Stomach (tissue), 4 donors: ENCODE measurements around the gene HS3ST6.

Source experiments
- POLR2A ChIP-seq, 4 donors: fragments of 450-650 bp; IDR thresholded peaks; one replicate each; pipeline ENCODE4 v1.6.1; 2016; ENCODE audit warnings: antibody characterized with exemption in 4 of 4, control low read depth in 2 of 4, mild to moderate bottlenecking in 1 of 4, moderate library complexity in 1 of 4
- TF ChIP-seq, protein P1 (sequence below), 7 experiments: fragments of 450-650 bp in 4 of 7; fragments of 200-600 bp in 3 of 7; sonication (generic) in 3 of 7; IDR thresholded peaks; one replicate each; pipeline ENCODE4 v1.5.1; 2016 to 2019; ENCODE audit warnings: antibody characterized with exemption in 7 of 7, control low read depth in 2 of 7, mild to moderate bottlenecking in 1 of 7

DNA sequence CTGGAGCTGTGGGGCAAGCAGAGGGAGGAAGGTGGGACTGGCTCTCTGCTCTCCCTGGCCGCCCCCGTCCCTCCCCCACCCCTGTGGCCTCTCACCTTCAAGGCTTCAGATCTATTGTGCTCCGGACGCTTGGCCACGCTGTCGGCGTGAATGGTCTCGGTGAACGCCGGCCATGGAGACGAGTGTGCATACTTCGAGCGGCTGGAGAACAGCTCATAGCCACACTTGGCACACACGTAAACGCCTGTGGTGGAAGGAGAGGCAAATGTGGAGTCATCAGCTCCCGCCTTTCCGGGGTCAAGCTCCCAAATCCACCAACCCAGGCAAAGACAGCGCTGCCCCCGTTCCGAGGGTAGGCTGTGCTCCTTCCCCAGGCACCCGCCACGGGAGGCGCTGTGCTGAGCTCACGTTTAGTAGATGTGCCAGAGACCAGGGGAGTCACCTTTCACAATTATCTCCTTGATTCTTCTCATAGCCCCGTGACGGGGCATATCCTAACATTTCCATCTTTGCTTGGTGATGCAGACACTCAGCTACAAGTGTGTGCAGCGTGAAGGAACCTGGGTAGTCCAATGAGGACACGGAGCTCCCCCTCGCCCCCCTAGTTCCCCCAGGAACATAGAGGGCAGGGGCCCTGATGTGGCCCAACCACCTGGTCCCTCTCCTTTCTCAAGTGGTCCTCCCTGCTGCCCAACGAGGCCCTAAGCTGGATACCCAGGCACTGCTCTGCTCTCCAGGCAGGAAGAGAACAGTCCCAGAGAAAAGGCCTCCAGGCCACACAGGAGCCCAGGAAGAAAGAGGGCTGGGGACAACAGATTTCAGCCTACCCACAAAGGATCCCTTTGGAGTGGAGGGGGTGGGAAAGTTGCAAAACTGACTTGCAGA is 23.2 kb upstream of the HS3ST6 start:
- TF ChIP-seq, protein P1, sequence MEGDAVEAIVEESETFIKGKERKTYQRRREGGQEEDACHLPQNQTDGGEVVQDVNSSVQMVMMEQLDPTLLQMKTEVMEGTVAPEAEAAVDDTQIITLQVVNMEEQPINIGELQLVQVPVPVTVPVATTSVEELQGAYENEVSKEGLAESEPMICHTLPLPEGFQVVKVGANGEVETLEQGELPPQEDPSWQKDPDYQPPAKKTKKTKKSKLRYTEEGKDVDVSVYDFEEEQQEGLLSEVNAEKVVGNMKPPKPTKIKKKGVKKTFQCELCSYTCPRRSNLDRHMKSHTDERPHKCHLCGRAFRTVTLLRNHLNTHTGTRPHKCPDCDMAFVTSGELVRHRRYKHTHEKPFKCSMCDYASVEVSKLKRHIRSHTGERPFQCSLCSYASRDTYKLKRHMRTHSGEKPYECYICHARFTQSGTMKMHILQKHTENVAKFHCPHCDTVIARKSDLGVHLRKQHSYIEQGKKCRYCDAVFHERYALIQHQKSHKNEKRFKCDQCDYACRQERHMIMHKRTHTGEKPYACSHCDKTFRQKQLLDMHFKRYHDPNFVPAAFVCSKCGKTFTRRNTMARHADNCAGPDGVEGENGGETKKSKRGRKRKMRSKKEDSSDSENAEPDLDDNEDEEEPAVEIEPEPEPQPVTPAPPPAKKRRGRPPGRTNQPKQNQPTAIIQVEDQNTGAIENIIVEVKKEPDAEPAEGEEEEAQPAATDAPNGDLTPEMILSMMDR (IDR thresholded peaks at IDR 0.05), result no peak
- TF ChIP-seq POLR2A (IDR thresholded peaks at IDR 0.05), result no peak
